GM12864 (cell line): ENCODE results near the gene NR3C1.

Experiments
- DNase-seq: peaks from one replicate; pipeline ENCODE4 v3.0.0-alpha.2; 2011; ENCODE audit warnings: low read depth
- H3K4me3 ChIP-seq: 2 replicates; pipeline ENCODE4 v1.5.1; 2011; ENCODE audit warnings: mild to moderate bottlenecking, low read depth, low read length, control low read depth
- CTCF ChIP-seq: IDR thresholded peaks from 2 replicates; pipeline ENCODE4 v1.5.1; 2011; ENCODE audit warnings: low read depth, mild to moderate bottlenecking, moderate library complexity, low read length, control low read depth, inconsistent platforms; ENCODE audit errors: missing control alignments

NR3C1 gene

GRCh38 chr5:143345671-143346440, 57.6 kb downstream of the NR3C1 start:
- DNase-seq: no peak
- TF ChIP-seq CTCF: no peak
- no peak overlapping the region for H3K4me3 ChIP-seq

- H3K4me3 ChIP-seq: no peak overlapping the region
- TF ChIP-seq CTCF: no peak
- DNase-seq: no peak
These were observed 60.4 kb downstream of the NR3C1 start for GRCh38 chr5:143343042-143343441.

GRCh38 chr5:143342607-143343006, 60.9 kb downstream of the NR3C1 start:
- no peak overlapping the region for H3K4me3 ChIP-seq
- no peak for DNase-seq
- TF ChIP-seq CTCF: no peak

GRCh38 chr5:143341807-143342570, 61.5 kb downstream of the NR3C1 start:
- TF ChIP-seq CTCF: no peak
- DNase-seq: no peak
- no peak overlapping the region for H3K4me3 ChIP-seq

- H3K4me3 ChIP-seq: no peak overlapping the region
- TF ChIP-seq CTCF: no peak
- no peak for DNase-seq
These were observed 62.4 kb downstream of the NR3C1 start for GRCh38 chr5:143340891-143341685.

GRCh38 chr5:143338658-143339366, 64.7 kb downstream of the NR3C1 start:
- H3K4me3 ChIP-seq: no peak overlapping the region
- DNase-seq: no peak
- no peak for TF ChIP-seq CTCF
